Measurements from ENCODE around the gene ERGIC1. TPM values are rescaled to one million over a fixed set of nuclear protein-coding genes. Genes with fewer than 3 reads are reported as not detected.
A peak's percentile ranks its signal among the peaks of the same experiment; 100 is the strongest.

Gene ERGIC1
- total and polyA plus RNA-seq, 3 donors from 2014 or later, result 89.8 to 100.0 (median 94.1) TPM

DNA sequence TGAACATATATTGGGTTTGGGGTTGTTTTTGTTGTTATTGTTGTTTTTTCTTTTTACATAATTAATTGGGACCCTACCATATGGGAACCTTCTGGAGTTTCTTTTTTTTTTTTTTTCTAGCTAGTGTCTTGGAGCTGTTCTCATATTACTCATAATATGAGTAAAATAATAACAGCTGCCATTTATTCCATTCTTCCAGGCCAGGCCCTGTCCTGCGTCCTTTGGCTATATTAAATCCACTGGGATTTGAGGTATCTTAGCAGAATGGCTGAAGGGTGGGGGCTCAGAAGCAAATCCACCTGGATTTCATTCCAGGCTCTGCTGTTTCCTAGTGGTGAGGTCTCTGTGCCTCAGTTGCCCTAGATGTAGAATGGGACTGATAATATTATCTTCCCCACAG is 77.9 kb downstream of the ERGIC1 start:
- TF ChIP-seq, protein P1, sequence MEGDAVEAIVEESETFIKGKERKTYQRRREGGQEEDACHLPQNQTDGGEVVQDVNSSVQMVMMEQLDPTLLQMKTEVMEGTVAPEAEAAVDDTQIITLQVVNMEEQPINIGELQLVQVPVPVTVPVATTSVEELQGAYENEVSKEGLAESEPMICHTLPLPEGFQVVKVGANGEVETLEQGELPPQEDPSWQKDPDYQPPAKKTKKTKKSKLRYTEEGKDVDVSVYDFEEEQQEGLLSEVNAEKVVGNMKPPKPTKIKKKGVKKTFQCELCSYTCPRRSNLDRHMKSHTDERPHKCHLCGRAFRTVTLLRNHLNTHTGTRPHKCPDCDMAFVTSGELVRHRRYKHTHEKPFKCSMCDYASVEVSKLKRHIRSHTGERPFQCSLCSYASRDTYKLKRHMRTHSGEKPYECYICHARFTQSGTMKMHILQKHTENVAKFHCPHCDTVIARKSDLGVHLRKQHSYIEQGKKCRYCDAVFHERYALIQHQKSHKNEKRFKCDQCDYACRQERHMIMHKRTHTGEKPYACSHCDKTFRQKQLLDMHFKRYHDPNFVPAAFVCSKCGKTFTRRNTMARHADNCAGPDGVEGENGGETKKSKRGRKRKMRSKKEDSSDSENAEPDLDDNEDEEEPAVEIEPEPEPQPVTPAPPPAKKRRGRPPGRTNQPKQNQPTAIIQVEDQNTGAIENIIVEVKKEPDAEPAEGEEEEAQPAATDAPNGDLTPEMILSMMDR (IDR thresholded peaks at IDR 0.05), result no peak
- no peak for TF ChIP-seq POLR2A (IDR thresholded peaks at IDR 0.05)
- Histone ChIP-seq H3K27ac (peak overlapping the region in 1 of 2 donors; percentile 64), H3K4me3 (no peak overlapping the region), H3K36me3 (ENCODE audit: low read depth, missing control alignments) (no peaks in the 10 kb centered on the region), H3K4me1 (no peaks in the 10 kb centered on the region), H3K9me3 (no peaks in the 10 kb centered on the region), H3K27me3 (no peaks in the 10 kb centered on the region)
- intact Hi-C loops (cut with DNase I; ENCODE audit: low total_unique reads), result no loop called here
- 80 to 93% methylated on average over 1 of the region's 1 CpG for WGBS, 2 donors
- DNase-seq, result no peak

DNA sequence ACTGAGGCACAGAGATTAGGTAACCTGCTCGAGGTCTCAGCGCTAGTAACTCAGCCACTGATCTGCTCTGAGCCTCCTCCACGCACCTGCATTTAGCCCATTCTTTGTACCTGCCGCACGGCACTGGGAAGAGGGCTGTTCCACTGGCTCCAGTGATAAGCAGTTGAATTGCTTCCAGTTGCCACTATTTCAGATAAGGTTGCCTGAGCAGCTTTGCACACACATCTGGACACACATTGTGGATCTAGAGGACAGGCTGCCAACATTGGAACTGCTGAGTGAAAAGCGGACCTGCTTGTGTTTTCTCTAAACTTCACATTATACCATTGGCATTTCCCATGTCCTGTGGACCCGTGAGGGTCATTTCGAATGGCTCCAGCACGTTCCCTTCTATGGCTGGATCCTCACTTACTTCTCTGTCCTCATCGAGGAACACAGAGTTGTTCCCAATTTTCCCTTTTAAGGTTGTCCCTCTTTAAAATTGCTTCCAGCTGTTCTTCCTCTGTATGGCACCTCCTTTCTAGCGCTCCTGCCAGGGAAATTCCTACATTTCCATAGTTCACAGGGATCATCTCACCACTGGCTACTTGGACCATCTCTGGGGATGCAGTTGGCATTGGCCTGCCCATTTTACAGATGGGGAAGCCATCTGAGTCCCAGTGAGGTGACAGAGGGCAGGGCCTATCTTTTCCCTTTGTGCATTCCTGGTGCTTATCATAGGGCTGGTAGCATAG is 79.2 kb downstream of the ERGIC1 start:
- no peaks in the 10 kb centered on the region for H3K36me3 ChIP-seq (ENCODE audit: low read depth, missing control alignments)
- TF ChIP-seq, protein P1 (IDR thresholded peaks at IDR 0.05), result no peak
- no peak for TF ChIP-seq POLR2A (IDR thresholded peaks at IDR 0.05)
- H3K4me1 ChIP-seq, result no peaks in the 10 kb centered on the region
- no peaks in the 10 kb centered on the region for H3K9me3 ChIP-seq
- H3K27ac ChIP-seq, result peak overlapping the region in 1 of 2 donors; percentile 14
- no peak for DNase-seq
- no peak overlapping the region for H3K4me3 ChIP-seq
- WGBS, 2 donors, result 63 to 76% methylated on average over 9 to 11 of the region's 11 CpGs
- intact Hi-C loops (cut with DNase I; ENCODE audit: low total_unique reads), result no loop called here
- H3K27me3 ChIP-seq, result no peaks in the 10 kb centered on the region

DNA sequence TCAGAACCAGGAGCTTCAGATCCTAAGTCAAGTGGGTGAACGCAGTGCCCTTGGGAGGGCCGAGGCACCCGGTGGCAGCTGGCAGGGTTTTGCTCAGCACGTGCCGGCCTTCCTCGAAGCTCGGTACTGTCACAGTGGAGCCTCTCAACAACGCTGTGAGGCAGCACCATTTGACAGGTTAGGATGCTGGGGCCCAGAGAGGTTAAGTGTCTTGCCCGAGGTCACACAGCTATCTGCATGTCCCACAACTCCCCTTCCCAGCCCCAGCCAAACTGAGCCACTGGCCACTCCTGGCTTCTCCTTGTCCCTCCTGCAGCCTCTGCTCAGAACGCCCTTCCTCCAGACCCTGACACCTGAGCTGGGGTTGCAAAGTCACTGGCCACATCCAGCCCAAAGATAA is 81.5 kb downstream of the ERGIC1 start:
- H3K4me1 ChIP-seq, result no peaks in the 10 kb centered on the region
- H3K36me3 ChIP-seq (ENCODE audit: low read depth, missing control alignments), result no peaks in the 10 kb centered on the region
- no peak overlapping the region for H3K27ac ChIP-seq
- H3K9me3 ChIP-seq, result no peaks in the 10 kb centered on the region
- WGBS, 2 donors, result 92 to 96% methylated on average over 3 to 10 of the region's 10 CpGs
- H3K27me3 ChIP-seq, result no peaks in the 10 kb centered on the region
- TF ChIP-seq POLR2A (IDR thresholded peaks at IDR 0.05), result no peak
- TF ChIP-seq, protein P1 (IDR thresholded peaks at IDR 0.05), result no peak
- no peak overlapping the region for H3K4me3 ChIP-seq
- no peak for DNase-seq
- intact Hi-C loops (cut with DNase I; ENCODE audit: low total_unique reads), result no loop called here

DNA sequence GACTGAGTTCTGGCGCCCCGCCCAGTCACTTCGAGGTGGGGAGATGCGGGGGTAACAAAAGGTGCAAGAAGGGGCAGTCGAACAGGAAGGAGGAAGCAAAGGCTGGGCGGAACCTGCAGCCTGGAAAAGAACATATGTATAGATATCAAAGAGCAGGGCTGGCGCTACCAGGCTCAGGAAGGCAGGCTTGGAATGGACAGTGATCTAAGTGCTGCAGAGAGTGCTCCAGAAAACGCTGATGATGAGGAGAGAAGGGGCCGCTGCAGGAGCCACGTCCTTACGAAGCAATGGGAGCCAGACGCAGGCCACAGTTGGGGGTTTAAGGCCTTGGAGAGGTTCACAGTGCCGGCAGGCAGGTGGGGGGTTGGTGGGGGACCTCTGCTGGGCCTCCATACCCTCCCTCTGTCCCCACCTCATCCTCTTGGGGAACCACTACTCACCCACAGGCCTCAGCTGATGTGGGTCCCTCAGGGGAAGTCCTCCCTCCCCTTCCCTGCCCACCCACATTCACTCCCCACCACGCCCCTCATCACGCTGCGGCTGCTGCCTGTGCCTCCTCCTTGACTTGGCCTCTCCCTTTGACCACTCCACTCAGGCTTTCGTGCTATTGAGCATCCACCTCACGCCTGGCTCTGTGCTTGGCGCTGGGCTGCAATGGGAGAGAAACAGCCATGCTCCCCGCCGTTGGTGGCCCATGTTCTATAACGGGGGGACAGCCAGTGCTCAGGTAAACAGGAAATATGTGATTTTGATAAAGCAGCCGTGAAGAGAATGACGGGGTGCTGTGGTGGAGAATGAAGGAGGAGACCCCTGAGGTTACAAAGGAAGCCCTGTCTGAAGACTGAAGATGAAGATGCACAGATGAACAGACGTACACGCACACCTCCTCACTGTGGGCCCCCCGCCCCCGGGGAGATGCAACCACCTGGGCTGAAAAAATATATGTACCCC is 84.6 kb downstream of the ERGIC1 start:
- 81 to 84% methylated on average over 26 to 28 of the region's 28 CpGs for WGBS, 2 donors
- Histone ChIP-seq H3K36me3 (ENCODE audit: low read depth, missing control alignments) (no peaks in the 10 kb centered on the region), H3K4me3 (no peak overlapping the region), H3K27me3 (no peaks in the 10 kb centered on the region), H3K27ac (no peak overlapping the region), H3K9me3 (no peaks in the 10 kb centered on the region), H3K4me1 (no peaks in the 10 kb centered on the region)
- TF ChIP-seq POLR2A (IDR thresholded peaks at IDR 0.05), result no peak
- TF ChIP-seq, protein P1 (IDR thresholded peaks at IDR 0.05), result no peak
- DNase-seq, result no peak
- intact Hi-C loops (cut with DNase I; ENCODE audit: low total_unique reads), result no loop called here

Data from testis (tissue), 3 donors.